Loucy (cell line): ENCODE measurements around the gene KIF18B.

ENCODE experiments used
- H2AFZ ChIP-seq: fragments of 200-600 bp; sonication (generic); 2 replicates; pipeline ENCODE4 v1.6.0; 2016; ENCODE audit warnings: antibody characterized with exemption, mild to moderate bottlenecking, low read length, moderate library complexity
- H3F3A ChIP-seq: fragments of 200-600 bp; 2 replicates; pipeline ENCODE4 v1.6.0; 2016; ENCODE audit warnings: antibody characterized with exemption, low read depth, mild to moderate bottlenecking
- H3K27me3 ChIP-seq: fragments of 200-600 bp; sonication (generic); 2 replicates; pipeline ENCODE4 v1.6.1; 2014; ENCODE audit warnings: low read length, mild to moderate bottlenecking; ENCODE audit not compliant: insufficient read depth, poor library complexity, severe bottlenecking
- H3K36me3 ChIP-seq: fragments of 200-600 bp; sonication (generic); 2 replicates; pipeline ENCODE4 v1.6.1; 2016; ENCODE audit warnings: low read length; ENCODE audit not compliant: insufficient read depth
- H3K4me1 ChIP-seq: fragments of 200-600 bp; sonication (generic); 2 replicates; pipeline ENCODE4 v1.5.1; 2014; ENCODE audit warnings: low read length, mild to moderate bottlenecking; ENCODE audit not compliant: insufficient read depth, poor library complexity, severe bottlenecking
- H3K4me2 ChIP-seq: fragments of 200-600 bp; sonication (generic); 2 replicates; pipeline ENCODE4 v1.6.0; 2014; ENCODE audit warnings: antibody characterized with exemption, low read length, low read depth, mild to moderate bottlenecking; ENCODE audit not compliant: poor library complexity, severe bottlenecking
- H3K4me3 ChIP-seq: fragments of 200-600 bp; sonication (generic); 2 replicates; pipeline ENCODE4 v1.5.1; 2014; ENCODE audit warnings: low read length, mild to moderate bottlenecking, mixed read lengths; ENCODE audit not compliant: poor library complexity, severe bottlenecking
- H3K79me2 ChIP-seq: fragments of 200-600 bp; sonication (generic); 2 replicates; pipeline ENCODE4 v1.6.1; 2014; ENCODE audit warnings: low read length; ENCODE audit not compliant: insufficient read depth
- H3K9ac ChIP-seq: fragments of 200-600 bp; sonication (generic); 2 replicates; pipeline ENCODE4 v1.6.0; 2014; ENCODE audit warnings: mild to moderate bottlenecking, low read depth, low read length, moderate library complexity; ENCODE audit not compliant: poor library complexity, severe bottlenecking
- H3K9me2 ChIP-seq: fragments of 200-600 bp; sonication (generic); replicated peaks from 2 replicates; pipeline ENCODE4 v1.6.1; 2016; ENCODE audit warnings: low read depth, low read length, mixed read lengths
- H3K9me3 ChIP-seq: fragments of 200-600 bp; sonication (generic); 2 replicates; pipeline ENCODE4 v1.6.1; 2014; ENCODE audit warnings: mild to moderate bottlenecking, antibody characterized with exemption, low read length, low read depth; ENCODE audit not compliant: insufficient read depth
- H4K20me1 ChIP-seq: fragments of 200-600 bp; sonication (generic); 2 replicates; pipeline ENCODE4 v1.6.0; 2014; ENCODE audit warnings: antibody characterized with exemption, low read length, mild to moderate bottlenecking; ENCODE audit not compliant: insufficient read depth, poor library complexity, severe bottlenecking
- EZH2phosphoT487 ChIP-seq: fragments of 200-600 bp; IDR thresholded peaks from 2 replicates; pipeline ENCODE4 v1.6.1; 2018; ENCODE audit warnings: antibody characterized with exemption, mild to moderate bottlenecking, moderate library complexity, borderline replicate concordance
- TF ChIP-seq, protein P1 (sequence below): fragments of 200-600 bp; sonication (generic); conservative IDR thresholded peaks from 2 replicates; pipeline ENCODE4 v1.5.1; 2014; ENCODE audit warnings: mild to moderate bottlenecking, antibody characterized with exemption, low read length

Gene KIF18B

GRCh38 chr17:44934745-44935105 lies 12.8 kb downstream of the KIF18B start:
- Histone ChIP-seq H3K9ac (no peak overlapping the region), H3K79me2 (peaks cover 49% of the 10 kb centered on the region), H3F3A (no peaks in the 10 kb centered on the region), H3K9me3 (no peaks in the 10 kb centered on the region), H3K4me1 (peaks cover under 1% of the 10 kb centered on the region), H3K4me2 (no peak overlapping the region), H4K20me1 (peaks cover 13% of the 10 kb centered on the region), H3K9me2 (no peaks in the 10 kb centered on the region), H3K36me3 (peaks cover 72% of the 10 kb centered on the region; the same call in 1 of the 2 replicates), H3K27me3 (no peaks in the 10 kb centered on the region), H3K4me3 (no peak overlapping the region), H2AFZ (no peak overlapping the region)
- TF ChIP-seq, protein P1, sequence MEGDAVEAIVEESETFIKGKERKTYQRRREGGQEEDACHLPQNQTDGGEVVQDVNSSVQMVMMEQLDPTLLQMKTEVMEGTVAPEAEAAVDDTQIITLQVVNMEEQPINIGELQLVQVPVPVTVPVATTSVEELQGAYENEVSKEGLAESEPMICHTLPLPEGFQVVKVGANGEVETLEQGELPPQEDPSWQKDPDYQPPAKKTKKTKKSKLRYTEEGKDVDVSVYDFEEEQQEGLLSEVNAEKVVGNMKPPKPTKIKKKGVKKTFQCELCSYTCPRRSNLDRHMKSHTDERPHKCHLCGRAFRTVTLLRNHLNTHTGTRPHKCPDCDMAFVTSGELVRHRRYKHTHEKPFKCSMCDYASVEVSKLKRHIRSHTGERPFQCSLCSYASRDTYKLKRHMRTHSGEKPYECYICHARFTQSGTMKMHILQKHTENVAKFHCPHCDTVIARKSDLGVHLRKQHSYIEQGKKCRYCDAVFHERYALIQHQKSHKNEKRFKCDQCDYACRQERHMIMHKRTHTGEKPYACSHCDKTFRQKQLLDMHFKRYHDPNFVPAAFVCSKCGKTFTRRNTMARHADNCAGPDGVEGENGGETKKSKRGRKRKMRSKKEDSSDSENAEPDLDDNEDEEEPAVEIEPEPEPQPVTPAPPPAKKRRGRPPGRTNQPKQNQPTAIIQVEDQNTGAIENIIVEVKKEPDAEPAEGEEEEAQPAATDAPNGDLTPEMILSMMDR: no peak
- no peak for TF ChIP-seq EZH2phosphoT487

- H3K9me3 ChIP-seq: no peaks in the 10 kb centered on the region
- H3K9ac ChIP-seq: no peak overlapping the region
- no peaks in the 10 kb centered on the region for H3K9me2 ChIP-seq
- H3K79me2 ChIP-seq: peaks cover 43% of the 10 kb centered on the region
- H3K4me2 ChIP-seq: no peak overlapping the region
- H3K4me1 ChIP-seq: no peaks in the 10 kb centered on the region
- no peaks in the 10 kb centered on the region for H3F3A ChIP-seq
- peaks cover 79% of the 10 kb centered on the region; the same call in 1 of the 2 replicates for H3K36me3 ChIP-seq
- no peak overlapping the region for H2AFZ ChIP-seq
- TF ChIP-seq EZH2phosphoT487: no peak
- TF ChIP-seq, protein P1: no peak
- peaks cover 8% of the 10 kb centered on the region for H4K20me1 ChIP-seq
- no peak overlapping the region for H3K4me3 ChIP-seq
- H3K27me3 ChIP-seq: no peaks in the 10 kb centered on the region
Measured at GRCh38 chr17:44933824-44934744, 13.5 kb downstream of the KIF18B start.

DNA sequence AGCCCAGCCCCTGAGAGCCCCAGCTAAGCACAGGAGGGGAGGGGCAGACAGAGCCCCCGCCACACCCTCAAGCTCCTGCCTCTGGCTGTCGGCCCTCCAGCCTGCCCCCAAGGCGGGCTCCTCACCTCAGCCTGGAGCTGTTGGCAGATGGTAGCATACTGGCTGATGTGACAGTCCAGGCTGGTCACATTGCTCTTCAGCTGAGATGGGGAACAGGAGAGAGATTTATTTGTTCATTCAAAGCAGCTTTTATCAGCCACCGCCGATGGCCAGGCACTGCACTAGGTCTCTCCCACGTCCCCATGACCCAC lies 14.8 kb downstream of the KIF18B start:
- H3K4me3 ChIP-seq: no peak overlapping the region
- no peak for TF ChIP-seq EZH2phosphoT487
- TF ChIP-seq, protein P1: no peak
- no peaks in the 10 kb centered on the region for H3K9me3 ChIP-seq
- peaks cover 29% of the 10 kb centered on the region for H3K79me2 ChIP-seq
- no peak overlapping the region for H3K4me2 ChIP-seq
- H2AFZ ChIP-seq: no peak overlapping the region
- peaks cover 4% of the 10 kb centered on the region for H4K20me1 ChIP-seq
- H3K9ac ChIP-seq: no peak overlapping the region
- H3K27me3 ChIP-seq: no peaks in the 10 kb centered on the region
- no peaks in the 10 kb centered on the region for H3K4me1 ChIP-seq
- H3F3A ChIP-seq: no peaks in the 10 kb centered on the region
- H3K36me3 ChIP-seq: peaks cover 85% of the 10 kb centered on the region; the same call in 1 of the 2 replicates
- H3K9me2 ChIP-seq: no peaks in the 10 kb centered on the region
